A549 (cell line): ENCODE data around the gene YWHAE.

ENCODE experiments used
- CBX2 ChIP-seq: fragments of 200-600 bp; sonication (generic); IDR thresholded peaks from 2 replicates; pipeline ENCODE4 v1.6.1; 2016; ENCODE audit warnings: low read depth, mild to moderate bottlenecking, borderline replicate concordance
- POLR2A ChIP-seq: IDR thresholded peaks from 2 replicates; pipeline ENCODE4 v1.6.1; 2012; ENCODE audit warnings: mild to moderate bottlenecking, low read length

DNA sequence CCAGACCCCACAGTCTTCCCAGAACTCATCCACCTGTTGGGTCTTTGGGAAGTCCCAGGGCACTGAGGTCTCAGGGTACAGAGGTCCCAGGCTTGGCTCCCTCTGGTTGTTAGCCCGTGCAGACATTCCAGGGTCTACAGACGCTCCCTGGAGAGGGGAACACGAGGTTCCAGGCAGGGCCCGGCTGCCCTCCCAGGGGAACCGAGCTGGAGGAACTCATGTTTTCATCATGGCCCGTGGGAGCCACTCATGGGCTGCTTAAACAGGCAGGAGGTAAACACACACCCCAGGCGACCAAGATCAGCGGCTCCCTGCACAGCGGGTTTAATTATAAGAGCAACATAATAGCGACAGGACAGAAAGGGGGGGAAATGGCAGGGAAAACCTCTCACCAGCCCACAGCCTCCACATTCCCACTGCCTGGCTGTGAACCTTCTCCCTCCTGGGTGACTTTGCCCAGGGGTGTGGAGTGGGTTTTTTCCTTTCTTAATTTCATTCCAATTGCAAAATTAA lies 84.1 kb downstream of the YWHAE start:
- TF ChIP-seq POLR2A (no peak), CBX2 (no peak)
